HG03039 (cell line): ENCODE measurements around the gene PRTN3.
"Not testable (repeated sequence)": the region's sequence is repeated elsewhere in the genome, so short reads cannot be mapped to it uniquely, and the experiment has no call there.

ENCODE experiments used
- ATAC-seq: cut with Tn5 transposase; IDR thresholded peaks from one replicate; pipeline ENCODE4 v1.9.1; 2021; ENCODE audit warnings: mild to moderate bottlenecking, moderate library complexity; ENCODE audit not compliant: unreplicated experiment

Gene PRTN3

GRCh38 chr19:843836-844545, 3.2 kb downstream of the PRTN3 start:
- ATAC-seq, result no peak

GRCh38 chr19:844546-844971, 3.8 kb downstream of the PRTN3 start:
- ATAC-seq, result no peak

GRCh38 chr19:845707-846521, 5.1 kb downstream of the PRTN3 start:
- ATAC-seq, result no peak

- no peak for ATAC-seq
Observed at GRCh38 chr19:848386-848921, 7.7 kb downstream of the PRTN3 start.

GRCh38 chr19:849195-849594, 8.4 kb downstream of the PRTN3 start:
- not testable (repeated sequence) for ATAC-seq

- no peak for ATAC-seq
Observed at GRCh38 chr19:850221-850978, 9.6 kb downstream of the PRTN3 start.

- no peak for ATAC-seq
Observed at GRCh38 chr19:850979-851335, 10.2 kb downstream of the PRTN3 start.

- ATAC-seq, result no peak
Observed at GRCh38 chr19:852136-853013, 11.6 kb downstream of the PRTN3 start, which contains the start of gene ELANE. Gene ELANE, plus strand, starts transcription at chr19:852303. Its CDS starts 26 bp downstream, at chr19:852329.

GRCh38 chr19:853014-853585, 12.3 kb downstream of the PRTN3 start:
- no peak for ATAC-seq

GRCh38 chr19:853614-854220, 12.9 kb downstream of the PRTN3 start:
- not testable (repeated sequence) for ATAC-seq

GRCh38 chr19:854549-854948, 13.8 kb downstream of the PRTN3 start:
- no peak for ATAC-seq

- no peak for ATAC-seq
Observed at GRCh38 chr19:855142-855541, 14.3 kb downstream of the PRTN3 start.

- ATAC-seq, result no peak
Observed at GRCh38 chr19:855566-856120, 14.8 kb downstream of the PRTN3 start.

GRCh38 chr19:858284-858683, 17.5 kb downstream of the PRTN3 start:
- no peak for ATAC-seq

GRCh38 chr19:858868-859843, 18.4 kb downstream of the PRTN3 start, which contains the start of gene CFD:
Gene CFD, plus strand, starts transcription at chr19:859664. Its CDS starts 26 bp downstream, at chr19:859690.
- ATAC-seq, result no peak

- no peak for ATAC-seq
Observed at GRCh38 chr19:861141-861755, 20.4 kb downstream of the PRTN3 start.
